Measurements from ENCODE around the gene MAPKAPK2.

- TF ChIP-seq CTCF (IDR thresholded peaks at IDR 0.05 in 8 of 11, conservative IDR thresholded peaks at IDR 0.05 in 3 of 11) = no peak
- no peak for TF ChIP-seq POLR2A (IDR thresholded peaks at IDR 0.05)
- no peak for TF ChIP-seq POLR2AphosphoS5 (IDR thresholded peaks at IDR 0.05)
Observed at GRCh38 chr1:206637605-206638004, 47.1 kb upstream of the MAPKAPK2 start.

All from spleen (tissue), 7 donors.